Common myeloid progenitor, CD34-positive (primary cell): ENCODE data around the gene EPHB1.

Source experiments
- CTCF ChIA-PET: fragments of 350-600 bp; sonication (Branson Sonifier 250); formaldehyde crosslinking; loops from one replicate; lab custom pipeline; 2021; ENCODE audit warnings: antibody characterized with exemption; lab: Charles Lee
- POLR2A ChIA-PET: fragments of 350-600 bp; sonication (Branson Sonifier 250); formaldehyde crosslinking; loops from one replicate; lab custom pipeline; 2021; ENCODE audit warnings: antibody characterized with exemption; lab: Charles Lee
- DNase-seq, 3 donors: peaks; one replicate each; pipeline versions ENCODE4 v3.0.0 to v3.0.0-alpha.2; 2013
- H3K27ac ChIP-seq, 2 experiments: 1 replicate in 1 of 2; 2 replicates in 1 of 2; pipeline ENCODE4 v1.7.0; 2013; ENCODE audit warnings: inconsistent platforms in 2 of 2, low read length in 2 of 2, mild to moderate bottlenecking in 2 of 2, low read depth in 1 of 2, moderate library complexity in 1 of 2; ENCODE audit not compliant: severe bottlenecking in 2 of 2, insufficient read depth in 1 of 2, poor library complexity in 1 of 2
- H3K27me3 ChIP-seq, 5 experiments: replicated peaks in 2 of 5; 1 replicate in 3 of 5; 2 replicates in 2 of 5; pipeline versions ENCODE4 v1.6.1 to v1.7.0; 2013; ENCODE audit warnings: low read length in 4 of 5, mild to moderate bottlenecking in 2 of 5, moderate library complexity in 2 of 5, inconsistent platforms in 1 of 5; ENCODE audit not compliant: insufficient read depth in 5 of 5, control insufficient read depth in 4 of 5
- H3K36me3 ChIP-seq, 4 experiments: 1 replicate in 2 of 4; 2 replicates in 2 of 4; pipeline versions ENCODE4 v1.6.1 to v1.7.0; 2013; ENCODE audit warnings: low read length in 3 of 4, control low read depth in 1 of 4, mild to moderate bottlenecking in 1 of 4; ENCODE audit not compliant: control insufficient read depth in 4 of 4, insufficient read depth in 4 of 4
- H3K4me1 ChIP-seq, 4 experiments: 1 replicate in 3 of 4; 2 replicates in 1 of 4; pipeline versions ENCODE4 v1.6.1 to v1.7.1; 2013; ENCODE audit warnings: low read length in 3 of 4, mild to moderate bottlenecking in 3 of 4, control low read depth in 1 of 4, inconsistent platforms in 1 of 4, moderate library complexity in 1 of 4; ENCODE audit not compliant: control insufficient read depth in 4 of 4, insufficient read depth in 4 of 4; ENCODE audit errors: control extremely low read depth in 1 of 4
- H3K4me3 ChIP-seq, 7 experiments: 1 replicate in 4 of 7; 2 replicates in 3 of 7; pipeline versions ENCODE4 v1.5.1 to v1.7.0; 2013; ENCODE audit warnings: mild to moderate bottlenecking in 7 of 7, low read length in 6 of 7, moderate library complexity in 6 of 7, inconsistent platforms in 2 of 7, low read depth in 2 of 7, control low read depth in 1 of 7; ENCODE audit not compliant: insufficient read depth in 4 of 7, control insufficient read depth in 1 of 7; ENCODE audit errors: extremely low read depth in 1 of 7
- H3K9me3 ChIP-seq, 5 experiments: 1 replicate in 4 of 5; 2 replicates in 1 of 5; pipeline versions ENCODE4 v1.6.1 to v1.7.1; 2013; ENCODE audit warnings: low read length in 4 of 5, mild to moderate bottlenecking in 2 of 5, inconsistent platforms in 1 of 5, low read depth in 1 of 5, moderate library complexity in 1 of 5; ENCODE audit not compliant: control insufficient read depth in 4 of 5, insufficient read depth in 2 of 5; ENCODE audit errors: control extremely low read depth in 1 of 5
- WGBS: methylation state at CpG from one replicate; pipeline ENCODE4 v1.1.5; 2013; ENCODE audit not compliant: insufficient coverage; 5-methylcytosine and 5-hydroxymethylcytosine counted together

EPHB1 gene

DNA sequence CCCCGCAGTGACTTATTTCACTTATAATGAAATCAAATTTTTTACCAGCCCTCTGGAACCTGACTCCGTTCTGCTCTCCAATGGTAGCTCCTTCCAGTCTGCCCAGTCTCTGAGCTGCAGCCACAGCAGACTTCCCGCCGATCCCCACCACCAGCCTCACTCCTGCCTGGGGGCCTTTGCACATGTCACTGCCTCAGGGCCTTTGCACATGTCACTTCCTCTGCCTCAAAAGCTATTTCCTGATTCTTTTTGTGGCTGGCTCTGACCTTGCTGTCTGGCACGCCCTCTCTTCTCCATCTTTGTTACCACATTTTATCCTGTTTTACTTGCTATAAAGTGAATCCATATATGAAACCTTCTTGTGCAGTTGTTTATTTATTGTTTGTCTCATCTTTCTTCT is 277.4 kb downstream of the EPHB1 start:
- Histone ChIP-seq H3K4me1 (no peaks in the 10 kb centered on the region), H3K4me3 (no peak overlapping the region), H3K9me3 (peaks cover 0 to 5% (median 0%) of the 10 kb centered on the region in 5 experiments), H3K27me3 (no peaks in the 10 kb centered on the region), H3K36me3 (no peaks in the 10 kb centered on the region), H3K27ac (no peak overlapping the region)
- WGBS: 100% methylated on average over 4 of the region's 5 CpGs
- CTCF ChIA-PET: no interaction called here
- no peak for DNase-seq
- POLR2A ChIA-PET: no interaction called here

- ChIA-PET CTCF (no interaction called here), POLR2A (no interaction called here)
- Histone ChIP-seq H3K9me3 (peaks cover 0 to 8% (median 0%) of the 10 kb centered on the region in 5 experiments), H3K27ac (no peak overlapping the region), H3K36me3 (no peaks in the 10 kb centered on the region), H3K4me3 (no peak overlapping the region), H3K27me3 (no peaks in the 10 kb centered on the region), H3K4me1 (no peaks in the 10 kb centered on the region)
- 94% methylated on average over 3 of the region's 3 CpGs for WGBS
- DNase-seq: no peak
Observed at GRCh38 chr3:135075157-135075556, 280.1 kb downstream of the EPHB1 start.

GRCh38 chr3:135076341-135076740 is 281.3 kb downstream of the EPHB1 start:
- H3K4me3 ChIP-seq: no peak overlapping the region
- no peak overlapping the region for H3K27ac ChIP-seq
- H3K4me1 ChIP-seq: no peaks in the 10 kb centered on the region
- no peak for DNase-seq
- H3K36me3 ChIP-seq: no peaks in the 10 kb centered on the region
- CTCF ChIA-PET: no interaction called here
- POLR2A ChIA-PET: no interaction called here
- H3K9me3 ChIP-seq: peaks cover 0 to 8% (median 0%) of the 10 kb centered on the region in 5 experiments
- H3K27me3 ChIP-seq: no peaks in the 10 kb centered on the region

DNA sequence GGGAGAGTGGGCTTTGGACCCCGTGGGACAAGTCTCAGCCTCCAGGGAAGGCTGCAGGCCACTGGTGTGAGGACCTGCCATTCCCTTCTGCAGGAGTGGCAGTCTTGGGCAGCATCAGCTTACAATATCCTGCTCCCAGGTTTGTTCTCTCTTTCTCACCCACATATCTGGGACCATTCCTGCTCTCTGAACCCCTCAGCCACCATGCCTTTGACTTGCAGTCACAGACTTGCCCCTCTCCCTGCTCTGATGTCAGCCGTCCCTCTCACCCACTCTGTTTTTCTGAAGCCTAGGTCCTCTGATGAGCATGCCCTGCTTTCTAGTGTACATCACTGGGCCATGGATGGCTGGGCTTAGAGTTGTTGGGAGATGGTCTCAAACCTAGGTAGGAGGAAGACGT is 282.1 kb downstream of the EPHB1 start:
- Histone ChIP-seq H3K9me3 (peaks cover 0 to 8% (median 0%) of the 10 kb centered on the region in 5 experiments), H3K36me3 (no peaks in the 10 kb centered on the region), H3K4me3 (no peak overlapping the region), H3K27me3 (no peaks in the 10 kb centered on the region), H3K27ac (no peak overlapping the region), H3K4me1 (no peaks in the 10 kb centered on the region)
- CTCF ChIA-PET: no interaction called here
- WGBS: 88% methylated on average over 2 of the region's 3 CpGs
- POLR2A ChIA-PET: no interaction called here
- no peak for DNase-seq

DNA sequence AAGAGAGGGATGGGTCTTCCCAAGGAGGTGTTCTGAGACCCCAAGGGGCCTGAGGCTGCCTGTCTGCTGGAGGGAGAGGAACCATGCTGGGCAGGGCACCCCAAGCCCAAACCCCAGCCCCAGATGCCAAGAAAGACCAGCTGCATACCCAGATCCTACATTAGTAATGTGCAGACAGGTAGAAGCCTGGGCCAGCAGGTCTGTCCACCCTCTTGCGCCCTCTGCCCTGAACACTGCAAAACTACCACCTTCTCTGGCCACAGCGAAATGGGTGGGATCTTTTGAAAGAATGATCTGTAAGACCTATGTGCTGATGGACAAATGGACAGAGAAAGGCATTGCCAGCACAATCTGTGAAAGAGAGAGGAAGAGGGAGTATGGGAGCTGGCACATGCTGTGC is 283.2 kb downstream of the EPHB1 start:
- no peak for DNase-seq
- no peaks in the 10 kb centered on the region for H3K36me3 ChIP-seq
- H3K4me1 ChIP-seq: no peaks in the 10 kb centered on the region
- no peaks in the 10 kb centered on the region for H3K27me3 ChIP-seq
- POLR2A ChIA-PET: no interaction called here
- H3K9me3 ChIP-seq: peaks cover 0 to 8% (median 0%) of the 10 kb centered on the region in 5 experiments
- CTCF ChIA-PET: no interaction called here
- no peak overlapping the region for H3K4me3 ChIP-seq
- WGBS: no CpG with 5 or more reads among the region's 2 CpGs
- H3K27ac ChIP-seq: no peak overlapping the region

GRCh38 chr3:135079095-135079494 is 284.0 kb downstream of the EPHB1 start:
- ChIA-PET POLR2A (no interaction called here), CTCF (no interaction called here)
- H3K4me1 ChIP-seq: no peaks in the 10 kb centered on the region
- DNase-seq: no peak
- H3K4me3 ChIP-seq: no peak overlapping the region
- H3K27me3 ChIP-seq: no peaks in the 10 kb centered on the region
- peaks cover 0 to 8% (median 0%) of the 10 kb centered on the region in 5 experiments for H3K9me3 ChIP-seq
- no peak overlapping the region for H3K27ac ChIP-seq
- no peaks in the 10 kb centered on the region for H3K36me3 ChIP-seq
- 100% methylated on average over 3 of the region's 3 CpGs for WGBS

DNA sequence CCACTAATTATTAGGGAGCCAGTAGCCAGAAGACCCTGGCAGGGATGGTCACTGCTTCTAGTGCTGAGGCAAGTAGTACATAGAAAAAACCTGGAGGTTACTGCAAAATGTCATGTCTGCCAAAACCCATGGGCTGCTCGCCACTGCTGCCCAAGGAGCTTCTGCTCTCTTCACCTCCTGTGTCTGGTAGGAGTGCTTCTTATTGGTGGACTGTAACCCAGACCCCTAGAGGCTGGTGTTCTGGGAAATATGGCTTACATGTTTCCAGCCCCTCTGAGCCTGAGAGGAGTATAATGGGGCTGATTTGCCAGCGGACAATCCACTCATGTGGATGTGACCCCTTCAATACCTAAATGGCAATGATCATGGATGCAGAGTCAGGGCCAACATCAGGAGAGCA is 286.4 kb downstream of the EPHB1 start:
- CTCF ChIA-PET: no interaction called here
- no peak for DNase-seq
- Histone ChIP-seq H3K27me3 (no peaks in the 10 kb centered on the region), H3K4me3 (no peak overlapping the region), H3K27ac (no peak overlapping the region), H3K9me3 (peaks cover 0 to 3% (median 0%) of the 10 kb centered on the region in 5 experiments), H3K36me3 (no peaks in the 10 kb centered on the region), H3K4me1 (no peaks in the 10 kb centered on the region)
- POLR2A ChIA-PET: no interaction called here
- 100% methylated on average over 2 of the region's 2 CpGs for WGBS
